Mesodermal cell (in vitro differentiated cells): ENCODE results near the gene PRSS22.

Source experiments
- H3K27ac ChIP-seq: 2 replicates; pipeline ENCODE4 v1.7.0; 2013; ENCODE audit warnings: mild to moderate bottlenecking, low read depth, low read length, moderate library complexity; ENCODE audit not compliant: severe bottlenecking
- H3K36me3 ChIP-seq: 2 replicates; pipeline ENCODE4 v1.7.1; 2013; ENCODE audit warnings: mild to moderate bottlenecking, low read length, moderate library complexity; ENCODE audit not compliant: control insufficient read depth, insufficient read depth
- H3K4me1 ChIP-seq: one replicate; pipeline ENCODE4 v1.7.1; 2013; ENCODE audit warnings: mild to moderate bottlenecking, low read length; ENCODE audit not compliant: insufficient read depth, control insufficient read depth, poor library complexity, severe bottlenecking
- H3K4me3 ChIP-seq: 2 replicates; pipeline ENCODE4 v1.7.0; 2013; ENCODE audit warnings: low read length, control low read depth, mild to moderate bottlenecking; ENCODE audit not compliant: insufficient read depth, poor library complexity, severe bottlenecking; ENCODE audit errors: extremely low read depth
- H3K9me3 ChIP-seq: 2 replicates; pipeline ENCODE4 v1.7.1; 2013; ENCODE audit warnings: mild to moderate bottlenecking, low read length, moderate library complexity; ENCODE audit not compliant: control insufficient read depth
- WGBS, 2 experiments: methylation state at CpG; one replicate each; pipeline ENCODE4 v1.1.5; 2013; ENCODE audit warnings: missing lambda C conversion rate in 2 of 2; ENCODE audit not compliant: insufficient coverage in 2 of 2; 5-methylcytosine and 5-hydroxymethylcytosine counted together

PRSS22 gene

DNA sequence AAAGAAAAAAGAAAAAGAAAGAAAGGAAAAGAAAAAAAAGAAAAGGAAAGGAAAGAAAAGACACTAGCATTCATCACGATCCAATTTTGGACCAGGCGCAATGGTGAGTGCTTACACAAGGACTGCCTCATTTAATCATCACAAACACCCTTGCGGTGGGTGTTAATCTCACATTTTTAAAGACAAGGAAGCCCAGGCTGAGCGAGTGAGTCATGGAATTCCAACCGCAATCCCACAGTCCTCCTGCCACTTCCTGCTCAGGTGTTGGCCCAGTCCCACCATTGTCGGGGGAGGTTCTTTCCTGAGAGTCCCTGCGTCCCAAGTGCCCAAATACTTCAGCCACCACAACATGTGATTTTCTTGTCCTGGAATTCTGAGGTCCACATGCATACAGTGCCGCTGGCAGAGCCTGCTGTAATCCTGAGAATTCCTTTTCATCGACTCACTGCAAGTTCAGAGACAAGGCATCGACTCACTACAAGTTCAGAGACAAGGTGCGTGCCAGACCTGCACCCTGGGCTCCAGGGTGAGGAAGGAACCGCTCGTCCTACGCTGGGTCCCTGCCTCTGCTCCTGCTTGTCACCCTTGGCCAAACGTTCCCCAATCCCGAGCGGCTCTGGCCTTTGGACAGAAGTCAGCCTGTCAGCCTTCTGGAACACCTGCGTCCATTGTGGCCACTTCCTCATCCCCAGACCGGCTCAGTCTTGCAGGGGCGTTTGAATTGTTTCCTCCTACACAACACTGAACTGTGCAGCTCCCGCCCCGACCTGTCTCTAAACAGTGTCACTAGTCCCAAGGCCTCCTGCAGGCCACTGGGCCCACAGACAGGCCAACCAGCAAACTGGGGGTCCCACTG, 22.1 kb downstream of the PRSS22 start:
- peak overlapping the region; percentile 53 for H3K27ac ChIP-seq
- H3K36me3 ChIP-seq = no peaks in the 10 kb centered on the region
- peaks cover 15% of the 10 kb centered on the region for H3K4me1 ChIP-seq
- no peak overlapping the region for H3K4me3 ChIP-seq
- H3K9me3 ChIP-seq = no peaks in the 10 kb centered on the region
- 59 to 69% methylated on average over 15 to 18 of the region's 22 CpGs for WGBS, 2 experiments

DNA sequence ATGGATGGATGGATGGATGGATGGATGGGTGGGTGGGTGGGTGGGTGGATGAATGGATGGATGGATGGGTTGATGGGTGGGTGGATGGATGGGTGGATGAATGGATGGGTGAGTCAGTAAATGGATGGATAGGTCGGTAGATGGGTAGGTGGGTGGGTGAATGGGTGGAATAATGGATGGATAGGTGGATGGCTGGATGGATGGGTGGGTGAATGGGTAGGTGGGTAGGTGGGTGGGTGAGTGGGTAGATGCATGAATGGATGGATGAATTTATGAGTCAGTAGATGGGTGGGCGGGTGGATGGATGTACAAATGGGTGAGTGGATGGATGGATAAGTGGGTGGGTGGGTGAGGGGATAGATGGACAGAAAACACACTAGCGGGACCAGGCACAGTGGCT, 23.0 kb downstream of the PRSS22 start:
- H3K4me3 ChIP-seq = no peak overlapping the region
- WGBS, 2 experiments = 90 to 92% methylated on average over 2 of the region's 3 CpGs
- H3K4me1 ChIP-seq = peaks cover 15% of the 10 kb centered on the region
- no peaks in the 10 kb centered on the region for H3K36me3 ChIP-seq
- no peak overlapping the region for H3K27ac ChIP-seq
- no peaks in the 10 kb centered on the region for H3K9me3 ChIP-seq

- Histone ChIP-seq H3K27ac (no peak overlapping the region), H3K4me3 (no peak overlapping the region), H3K9me3 (no peaks in the 10 kb centered on the region), H3K36me3 (no peaks in the 10 kb centered on the region), H3K4me1 (peaks cover 15% of the 10 kb centered on the region)
- WGBS, 2 experiments = 73 to 94% methylated on average over 2 of the region's 7 CpGs
Measured at GRCh38 chr16:2833776-2834175, 24.2 kb downstream of the PRSS22 start.

GRCh38 chr16:2831203-2831602, 26.8 kb downstream of the PRSS22 start:
- WGBS, 2 experiments = 88 to 91% methylated on average over 11 to 15 of the region's 15 CpGs
- Histone ChIP-seq H3K4me3 (no peak overlapping the region), H3K36me3 (no peaks in the 10 kb centered on the region), H3K9me3 (no peaks in the 10 kb centered on the region), H3K27ac (no peak overlapping the region), H3K4me1 (peaks cover 12% of the 10 kb centered on the region)

- WGBS, 2 experiments = 93 to 98% methylated on average over 3 to 4 of the region's 5 CpGs
- no peak overlapping the region for H3K27ac ChIP-seq
Measured at GRCh38 chr16:2830355-2830695, 27.6 kb downstream of the PRSS22 start.

GRCh38 chr16:2829501-2830354, 28.2 kb downstream of the PRSS22 start, which contains the start of gene ZG16B:
Gene ZG16B, plus strand, starts transcription at chr16:2830303. Its CDS starts 139 bp downstream, at chr16:2830442.
- WGBS, 2 experiments = 82 to 87% methylated on average over 25 to 30 of the region's 32 CpGs

More at GRCh38 chr16:2830355-2830695, 27.6 kb downstream of the PRSS22 start:
- H3K9me3 ChIP-seq = no peaks in the 10 kb centered on the region
- H3K36me3 ChIP-seq = no peaks in the 10 kb centered on the region
- peaks cover 3% of the 10 kb centered on the region for H3K4me1 ChIP-seq
- H3K4me3 ChIP-seq = no peak overlapping the region

GRCh38 chr16:2828876-2829430, 29.0 kb downstream of the PRSS22 start:
- Histone ChIP-seq H3K4me3 (no peak overlapping the region), H3K27ac (no peak overlapping the region), H3K4me1 (no peaks in the 10 kb centered on the region), H3K9me3 (no peaks in the 10 kb centered on the region), H3K36me3 (no peaks in the 10 kb centered on the region)
- WGBS, 2 experiments = 91 to 94% methylated on average over 15 to 16 of the region's 17 CpGs

More at GRCh38 chr16:2829501-2830354, 28.2 kb downstream of the PRSS22 start, which contains the start of gene ZG16B:
- H3K4me1 ChIP-seq = no peaks in the 10 kb centered on the region
- no peak within 1 kb of the TSS for H3K4me3 ChIP-seq
- no peaks in the 10 kb centered on the region for H3K9me3 ChIP-seq
- H3K27ac ChIP-seq = no peak within 1 kb of the TSS
- no peaks in the 10 kb centered on the region for H3K36me3 ChIP-seq

DNA sequence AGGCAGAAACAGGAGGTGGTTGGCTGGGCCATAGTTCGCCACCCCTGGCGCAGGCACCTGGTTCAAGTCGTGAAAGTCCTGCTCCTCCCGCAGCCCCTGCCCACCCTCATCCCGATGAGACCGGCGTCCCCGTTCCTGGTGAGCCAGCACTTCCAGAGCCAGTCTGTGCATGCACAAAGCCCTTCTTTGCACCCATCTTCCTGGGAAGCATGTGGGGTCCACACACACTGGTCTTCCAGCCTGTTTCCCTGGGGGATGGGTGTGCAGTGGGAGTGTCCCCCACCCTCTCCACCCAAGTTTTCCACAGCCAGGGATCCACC, 29.5 kb downstream of the PRSS22 start:
- 89 to 95% methylated on average over 8 of the region's 8 CpGs for WGBS, 2 experiments
- Histone ChIP-seq H3K4me1 (no peaks in the 10 kb centered on the region), H3K9me3 (no peaks in the 10 kb centered on the region)

GRCh38 chr16:2827831-2828520, 30.0 kb downstream of the PRSS22 start:
- Histone ChIP-seq H3K36me3 (no peaks in the 10 kb centered on the region), H3K9me3 (no peaks in the 10 kb centered on the region), H3K4me3 (no peak overlapping the region), H3K4me1 (no peaks in the 10 kb centered on the region), H3K27ac (no peak overlapping the region)
- whole genome bisulfite sequencing, 2 experiments = 84% methylated on average over 14 of the region's 14 CpGs

More for the DNA sequence above, 29.5 kb downstream of the PRSS22 start:
- Histone ChIP-seq H3K36me3 (no peaks in the 10 kb centered on the region), H3K27ac (no peak overlapping the region), H3K4me3 (no peak overlapping the region)

- 89 to 94% methylated on average over 12 to 15 of the region's 15 CpGs for WGBS, 2 experiments
- no peaks in the 10 kb centered on the region for H3K9me3 ChIP-seq
- H3K4me3 ChIP-seq = no peak overlapping the region
- no peaks in the 10 kb centered on the region for H3K4me1 ChIP-seq
- no peaks in the 10 kb centered on the region for H3K36me3 ChIP-seq
- H3K27ac ChIP-seq = no peak overlapping the region
Measured at GRCh38 chr16:2827374-2827791, 30.6 kb downstream of the PRSS22 start.
